HK-2 (cell line): ENCODE data around the gene CDK18.
"Not testable (repeated sequence)": the region's sequence is repeated elsewhere in the genome, so short reads cannot be mapped to it uniquely, and the experiment has no call there.

Source experiments
- DNase-seq: peaks from one replicate; pipeline ENCODE4 v3.0.0-alpha.2; 2018; ENCODE audit not compliant: unreplicated experiment

The CDK18 gene

DNA sequence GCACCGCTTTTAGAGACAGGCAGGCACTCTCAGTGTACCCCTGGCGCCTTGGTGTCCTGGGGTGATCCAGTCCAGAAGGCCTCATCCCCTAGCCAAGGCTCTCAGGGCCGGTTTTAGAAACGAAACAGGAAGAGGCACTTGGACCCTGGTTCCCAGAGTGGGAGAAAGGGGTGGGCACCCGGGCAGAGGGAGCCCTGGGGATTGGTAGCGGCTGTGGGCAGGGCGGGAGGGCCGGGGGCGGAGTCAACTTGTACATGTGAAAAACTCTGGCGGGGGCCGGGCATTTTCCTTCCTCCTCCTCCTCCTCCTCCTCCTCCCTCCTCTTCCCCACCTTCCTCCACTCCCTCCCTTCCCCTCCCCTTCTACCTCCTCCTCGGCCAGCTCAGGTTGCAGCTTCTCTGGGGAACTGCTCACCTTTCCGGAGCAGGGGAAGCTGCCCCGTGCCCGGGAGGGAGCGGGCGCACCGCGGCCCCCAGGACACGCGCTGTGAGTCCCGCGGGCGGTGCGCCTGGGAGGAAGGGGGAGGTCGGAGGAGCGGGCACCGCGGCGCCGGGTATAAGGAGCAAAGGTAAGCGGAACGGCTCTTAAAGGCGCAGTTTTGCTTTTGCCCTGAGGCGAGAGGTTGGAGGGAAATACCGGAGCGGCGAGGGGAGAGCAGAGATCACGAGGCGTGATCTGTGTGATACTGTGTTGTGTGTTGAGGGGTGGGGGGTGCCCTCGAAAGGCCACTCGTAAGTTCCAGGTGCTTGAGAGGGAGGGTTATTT lies at the start of gene CDK18:
CDK18 (plus strand) TSS at position 359 of the 765 bp plus-strand sequence. CDS start 18,499 bp downstream, outside the sequence.
- peak; percentile 97 for DNase-seq

GRCh38 chr1:205454903-205455335 lies 49.5 kb upstream of the CDK18 start:
- DNase-seq, result no peak

GRCh38 chr1:205455581-205456382 lies 48.7 kb upstream of the CDK18 start, which contains the start of gene BLACAT1:
BLACAT1 (minus strand) TSS chr1:205456045.
- no peak for DNase-seq

GRCh38 chr1:205456383-205456867 lies 48.0 kb upstream of the CDK18 start:
- no peak for DNase-seq

DNA sequence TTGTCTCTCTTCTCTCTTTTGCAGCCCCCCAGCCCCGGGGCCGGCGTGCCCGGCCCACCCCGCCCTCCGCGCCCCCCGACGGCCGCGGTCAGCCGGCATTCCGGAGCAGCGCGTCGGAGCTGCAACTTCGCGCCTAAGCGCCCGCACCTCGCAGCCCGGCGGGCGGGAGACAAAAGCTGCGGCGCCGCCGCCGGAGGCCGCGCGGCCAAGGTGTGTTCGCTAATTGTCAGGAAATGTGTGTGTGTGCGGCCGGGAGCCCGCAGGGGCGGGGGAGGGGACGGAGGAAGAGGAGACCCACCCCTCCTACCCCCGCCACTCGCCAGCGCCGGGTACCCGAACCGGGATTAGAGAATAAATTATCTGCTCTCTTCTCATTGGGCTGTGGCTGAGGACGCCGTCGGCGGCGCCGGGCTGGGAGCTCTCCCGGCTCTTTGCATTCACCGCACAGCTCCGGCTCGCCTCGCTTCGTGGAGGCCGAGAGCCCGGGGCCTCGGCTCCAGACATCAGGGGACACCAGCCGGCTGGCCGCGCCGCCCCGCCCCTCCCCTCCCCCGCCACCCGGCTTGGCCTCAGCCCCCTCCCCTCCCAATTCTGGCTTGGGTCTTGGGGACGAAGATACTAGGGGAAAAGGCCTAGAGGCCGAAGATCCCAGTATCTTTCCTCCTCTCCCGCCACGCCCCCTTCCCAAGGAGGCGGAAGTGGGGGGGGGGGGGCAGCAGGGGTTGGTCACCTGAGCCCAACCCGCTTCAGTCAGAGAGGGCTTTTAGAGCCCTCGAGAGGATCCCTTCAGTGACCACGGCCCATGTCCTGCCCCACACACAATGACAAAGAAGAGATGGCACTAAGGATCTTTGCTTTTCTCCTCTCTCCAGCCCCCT lies 47.4 kb upstream of the CDK18 start:
- DNase-seq, result no peak

DNA sequence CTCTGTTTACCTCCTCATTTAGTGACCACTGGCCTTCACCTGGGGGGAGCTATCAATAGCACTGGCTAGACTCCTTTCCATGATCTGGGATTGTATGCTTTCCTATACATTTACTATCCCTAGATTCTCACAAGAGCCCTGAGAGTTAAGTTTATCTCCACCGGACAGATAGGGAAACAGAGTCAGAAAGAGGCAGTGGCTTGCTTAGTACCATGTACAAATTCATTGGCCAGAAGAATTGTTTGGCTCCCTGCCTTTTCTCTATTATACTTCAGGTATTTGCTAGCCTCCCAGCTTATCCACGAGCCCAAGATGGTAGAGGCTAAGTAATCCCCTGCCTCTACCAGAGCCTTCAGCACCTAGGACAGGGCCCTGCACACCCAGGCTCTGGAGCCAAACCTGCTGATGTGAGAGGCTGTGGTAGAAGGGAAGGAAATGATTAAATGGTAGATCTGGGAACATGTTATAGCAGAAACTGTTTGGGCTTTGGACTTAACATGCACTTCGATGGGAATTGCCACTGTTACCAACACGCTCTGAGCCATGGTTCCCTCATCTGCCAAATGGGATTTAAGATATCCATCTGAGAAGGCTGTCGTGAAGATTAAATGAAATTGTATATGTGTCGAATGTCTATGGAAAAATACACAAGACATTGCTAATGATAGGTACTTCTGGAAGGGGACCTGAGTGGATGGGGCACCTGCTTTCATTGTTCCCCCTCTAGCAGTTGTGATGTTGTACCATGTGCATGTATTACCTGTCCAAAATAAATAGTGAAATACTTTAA lies 45.5 kb upstream of the CDK18 start:
- peak; percentile 49 for DNase-seq

DNA sequence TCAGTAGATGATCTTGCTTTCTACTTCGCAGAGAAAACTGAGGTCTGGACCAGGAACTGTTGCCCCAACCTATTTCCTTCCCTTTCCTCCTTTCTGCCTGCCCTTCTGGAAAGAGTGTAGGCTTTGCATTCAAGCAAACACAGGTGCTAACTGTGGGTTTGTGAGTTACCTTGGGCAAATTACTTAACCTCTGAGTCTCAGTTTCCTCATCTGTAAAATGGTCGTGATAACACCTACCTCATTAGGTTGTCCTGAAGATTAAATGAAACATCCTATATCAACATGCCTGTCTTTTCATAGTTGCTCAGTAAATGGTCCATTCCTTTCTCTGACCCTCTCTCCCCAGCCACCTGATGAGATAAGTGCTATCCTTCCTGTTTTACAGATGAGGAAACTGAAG lies 39.1 kb upstream of the CDK18 start:
- no peak for DNase-seq

GRCh38 chr1:205466595-205467220 lies 37.8 kb upstream of the CDK18 start:
- no peak for DNase-seq

GRCh38 chr1:205470131-205470530 lies 34.3 kb upstream of the CDK18 start:
- DNase-seq, result no peak

DNA sequence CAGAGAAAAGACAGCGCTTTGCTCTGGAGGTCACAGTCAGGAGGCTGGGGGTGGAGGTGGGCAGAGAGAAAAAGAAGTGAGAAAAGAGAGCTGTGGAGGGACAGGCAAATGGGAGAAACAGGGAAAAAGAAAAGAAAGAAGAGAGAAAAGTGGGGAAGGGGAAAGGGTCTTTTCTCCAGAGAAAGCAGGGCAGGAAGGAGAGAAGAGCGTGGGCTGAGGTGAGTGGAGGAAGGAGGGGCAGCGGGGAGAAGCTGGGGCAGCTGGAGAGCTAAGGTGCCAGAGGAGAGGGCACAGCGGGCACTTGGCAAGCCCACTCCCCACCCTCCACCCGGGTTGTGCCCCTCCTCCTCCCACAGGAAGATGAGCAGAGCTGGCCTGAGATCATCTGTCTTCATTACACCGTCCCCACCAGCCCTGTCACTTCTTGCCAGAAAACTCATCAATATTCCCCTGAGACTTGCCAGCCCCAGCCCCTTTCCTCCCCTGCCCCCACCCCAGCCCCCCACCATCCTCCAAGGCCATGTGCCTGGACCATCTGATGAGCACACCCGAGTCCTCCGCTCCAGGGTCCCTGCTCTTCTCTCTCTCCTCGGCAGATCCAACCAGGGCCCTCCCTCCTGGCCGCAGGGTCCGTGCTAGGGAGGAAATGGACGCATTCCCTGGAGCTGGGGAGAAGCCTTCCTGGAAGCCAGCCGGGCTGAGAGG lies 31.6 kb upstream of the CDK18 start:
- no peak for DNase-seq

GRCh38 chr1:205473475-205473874 lies 31.0 kb upstream of the CDK18 start:
- DNase-seq, result no peak

DNA sequence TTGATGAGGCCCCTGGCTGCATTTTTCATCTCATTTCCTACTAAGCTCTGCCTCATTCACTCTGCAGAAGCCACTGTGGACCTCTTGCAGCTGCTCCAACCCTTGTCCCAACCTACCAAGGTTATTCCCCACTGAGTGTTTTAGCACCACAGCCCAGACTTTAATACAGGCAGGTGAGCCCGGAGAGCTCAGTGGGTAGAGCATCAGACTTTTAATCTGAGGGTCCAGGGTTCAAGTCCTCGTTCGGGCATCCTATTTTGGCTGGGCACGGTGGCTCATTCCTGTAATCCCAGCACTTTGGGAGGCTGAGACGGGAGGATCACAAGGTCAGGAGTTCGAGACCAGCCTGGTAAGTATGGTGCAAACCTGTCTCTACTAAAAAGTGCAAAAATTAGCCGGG lies 30.5 kb upstream of the CDK18 start:
- DNase-seq, result no peak

GRCh38 chr1:205474571-205474970 lies 29.9 kb upstream of the CDK18 start:
- DNase-seq, result no peak

DNA sequence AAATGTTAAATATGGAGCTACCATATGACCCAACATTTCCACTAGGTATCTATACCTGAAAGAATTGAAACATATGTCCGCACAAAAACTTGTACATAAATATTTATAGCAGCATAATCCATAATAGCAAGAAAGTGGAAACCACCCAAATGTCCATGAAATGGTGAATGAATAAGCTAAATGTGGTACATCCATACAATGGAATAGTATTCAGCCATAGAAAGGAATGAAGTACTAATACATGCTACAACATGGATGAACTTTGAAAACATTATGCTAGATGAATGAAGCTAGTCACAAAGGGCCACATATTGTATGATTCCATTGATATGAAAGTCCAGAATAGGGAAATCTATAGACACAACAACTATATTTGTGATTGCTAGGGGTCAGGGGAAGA lies 28.6 kb upstream of the CDK18 start:
- DNase-seq, result no peak

DNA sequence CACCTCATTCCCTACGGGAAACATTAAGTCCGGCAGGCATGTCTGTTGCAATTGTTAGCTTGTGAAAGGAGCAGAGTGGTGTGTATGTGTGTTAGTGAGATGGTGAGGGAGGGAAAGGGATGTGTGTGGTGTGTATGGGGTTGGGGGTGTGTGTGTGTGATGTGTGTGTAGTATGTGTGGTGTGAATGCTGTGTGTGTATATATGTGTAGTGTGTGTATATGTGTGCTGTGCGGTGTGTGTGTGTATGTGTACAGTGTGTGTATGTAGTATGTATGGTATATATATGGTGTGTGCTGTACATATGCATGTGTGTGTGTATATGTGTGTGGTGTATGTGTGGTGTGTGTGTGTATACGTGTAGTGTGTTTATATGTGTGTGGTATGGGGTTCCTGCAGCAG lies 27.8 kb upstream of the CDK18 start:
- DNase-seq, result no peak

- DNase-seq, result no peak
Observed at GRCh38 chr1:205477121-205477758, 27.2 kb upstream of the CDK18 start.

DNA sequence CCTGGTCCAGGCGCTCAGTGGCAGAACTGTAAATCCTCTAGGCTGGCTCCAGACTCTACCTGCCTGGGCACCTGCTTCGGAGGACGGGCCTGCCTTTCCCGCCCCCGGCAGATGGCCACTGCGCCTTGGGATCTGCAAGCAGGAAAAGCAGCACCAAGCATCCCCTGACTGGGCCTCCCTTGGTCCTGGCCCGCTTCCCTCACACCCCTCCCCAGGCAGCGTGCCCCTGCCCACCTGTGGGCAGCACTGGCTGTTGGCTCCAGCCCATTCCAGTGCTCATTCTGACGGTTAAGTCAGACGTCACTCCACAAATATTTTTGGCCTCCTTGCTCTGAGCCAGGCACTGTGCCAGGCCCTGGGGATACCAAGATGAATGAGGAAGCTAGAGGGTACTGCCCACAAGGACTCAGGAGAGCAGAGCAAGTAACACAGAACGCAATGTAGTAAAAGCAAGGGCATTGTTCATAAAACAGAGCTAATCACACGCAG lies 26.7 kb upstream of the CDK18 start:
- peak; percentile 40 for DNase-seq

DNA sequence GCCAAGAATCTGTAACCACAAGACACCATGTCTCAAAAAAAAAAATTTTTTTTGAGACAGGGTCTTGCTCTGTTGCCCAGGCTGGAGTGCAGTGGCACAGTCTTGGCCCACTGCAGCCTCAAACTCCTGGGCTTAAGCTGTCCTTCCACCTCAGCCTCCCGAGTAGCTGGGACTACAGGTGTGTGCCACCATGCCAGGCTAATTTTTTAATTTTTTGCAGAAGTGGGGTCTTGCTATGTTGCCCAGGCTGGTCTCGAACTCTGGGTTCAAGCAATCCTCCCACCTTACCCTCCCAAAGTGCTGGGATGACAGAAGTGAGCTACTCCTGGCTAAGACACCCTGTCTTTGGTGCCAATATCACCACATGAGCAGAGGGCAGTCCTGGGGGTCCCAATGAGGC lies 25.5 kb upstream of the CDK18 start:
- DNase-seq, result not testable (repeated sequence)

DNA sequence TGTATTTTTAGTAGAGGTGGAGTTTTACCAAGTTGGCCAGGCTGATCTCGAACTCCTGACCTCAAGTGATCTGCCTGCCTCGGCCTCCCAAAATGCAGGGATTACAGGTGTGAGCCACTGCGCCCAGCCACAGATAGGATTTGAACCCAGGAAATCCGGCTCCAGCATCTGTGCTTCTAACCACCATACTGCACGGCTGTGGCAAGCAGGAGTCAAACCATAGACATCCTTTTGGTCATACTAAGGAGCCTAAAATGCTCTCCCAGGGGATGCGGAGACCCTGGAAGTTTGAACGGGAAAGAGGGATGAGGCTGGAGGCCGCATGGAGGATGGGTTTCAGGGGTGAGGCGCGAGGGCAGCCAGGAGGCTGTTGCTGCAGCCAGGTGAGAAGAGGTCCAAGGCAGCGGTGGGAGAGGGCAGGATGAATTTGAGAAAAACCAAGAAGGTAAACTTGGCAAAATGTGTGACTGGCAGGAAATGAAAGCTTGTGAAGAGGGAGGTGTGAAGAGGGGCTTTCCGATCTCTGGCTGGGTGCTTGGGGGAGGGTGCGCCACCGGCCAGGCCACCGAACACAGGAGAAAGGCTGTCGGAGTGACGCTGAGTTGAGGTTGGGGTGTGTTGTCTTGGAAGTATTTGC lies 24.0 kb upstream of the CDK18 start:
- DNase-seq, result no peak
